ENCODE results near the gene SNED1.

DNA sequence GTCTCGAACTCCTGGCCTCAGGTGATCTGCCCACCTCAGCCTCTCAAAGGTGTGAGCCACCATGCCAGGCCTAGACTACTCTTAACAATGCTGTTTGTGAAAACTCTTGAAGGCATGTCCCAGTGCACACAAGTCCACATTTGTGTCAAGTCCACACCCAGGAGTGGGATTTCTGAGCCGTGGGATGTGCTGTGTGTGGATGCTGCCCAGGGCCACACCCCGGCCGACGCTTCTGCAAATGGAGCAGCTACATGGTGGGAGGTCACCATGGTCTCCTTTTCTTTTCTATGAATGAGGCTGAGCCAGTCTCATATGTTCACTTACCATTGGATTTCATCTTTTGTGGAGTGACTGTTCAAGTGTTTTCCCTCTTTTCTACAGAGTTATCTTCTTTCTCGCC is 15.8 kb downstream of the SNED1 start:
- TF ChIP-seq, protein P1, sequence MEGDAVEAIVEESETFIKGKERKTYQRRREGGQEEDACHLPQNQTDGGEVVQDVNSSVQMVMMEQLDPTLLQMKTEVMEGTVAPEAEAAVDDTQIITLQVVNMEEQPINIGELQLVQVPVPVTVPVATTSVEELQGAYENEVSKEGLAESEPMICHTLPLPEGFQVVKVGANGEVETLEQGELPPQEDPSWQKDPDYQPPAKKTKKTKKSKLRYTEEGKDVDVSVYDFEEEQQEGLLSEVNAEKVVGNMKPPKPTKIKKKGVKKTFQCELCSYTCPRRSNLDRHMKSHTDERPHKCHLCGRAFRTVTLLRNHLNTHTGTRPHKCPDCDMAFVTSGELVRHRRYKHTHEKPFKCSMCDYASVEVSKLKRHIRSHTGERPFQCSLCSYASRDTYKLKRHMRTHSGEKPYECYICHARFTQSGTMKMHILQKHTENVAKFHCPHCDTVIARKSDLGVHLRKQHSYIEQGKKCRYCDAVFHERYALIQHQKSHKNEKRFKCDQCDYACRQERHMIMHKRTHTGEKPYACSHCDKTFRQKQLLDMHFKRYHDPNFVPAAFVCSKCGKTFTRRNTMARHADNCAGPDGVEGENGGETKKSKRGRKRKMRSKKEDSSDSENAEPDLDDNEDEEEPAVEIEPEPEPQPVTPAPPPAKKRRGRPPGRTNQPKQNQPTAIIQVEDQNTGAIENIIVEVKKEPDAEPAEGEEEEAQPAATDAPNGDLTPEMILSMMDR (IDR thresholded peaks at IDR 0.05; ENCODE audit: poor library complexity, severe bottlenecking): no peak
- TF ChIP-seq, protein P2, sequence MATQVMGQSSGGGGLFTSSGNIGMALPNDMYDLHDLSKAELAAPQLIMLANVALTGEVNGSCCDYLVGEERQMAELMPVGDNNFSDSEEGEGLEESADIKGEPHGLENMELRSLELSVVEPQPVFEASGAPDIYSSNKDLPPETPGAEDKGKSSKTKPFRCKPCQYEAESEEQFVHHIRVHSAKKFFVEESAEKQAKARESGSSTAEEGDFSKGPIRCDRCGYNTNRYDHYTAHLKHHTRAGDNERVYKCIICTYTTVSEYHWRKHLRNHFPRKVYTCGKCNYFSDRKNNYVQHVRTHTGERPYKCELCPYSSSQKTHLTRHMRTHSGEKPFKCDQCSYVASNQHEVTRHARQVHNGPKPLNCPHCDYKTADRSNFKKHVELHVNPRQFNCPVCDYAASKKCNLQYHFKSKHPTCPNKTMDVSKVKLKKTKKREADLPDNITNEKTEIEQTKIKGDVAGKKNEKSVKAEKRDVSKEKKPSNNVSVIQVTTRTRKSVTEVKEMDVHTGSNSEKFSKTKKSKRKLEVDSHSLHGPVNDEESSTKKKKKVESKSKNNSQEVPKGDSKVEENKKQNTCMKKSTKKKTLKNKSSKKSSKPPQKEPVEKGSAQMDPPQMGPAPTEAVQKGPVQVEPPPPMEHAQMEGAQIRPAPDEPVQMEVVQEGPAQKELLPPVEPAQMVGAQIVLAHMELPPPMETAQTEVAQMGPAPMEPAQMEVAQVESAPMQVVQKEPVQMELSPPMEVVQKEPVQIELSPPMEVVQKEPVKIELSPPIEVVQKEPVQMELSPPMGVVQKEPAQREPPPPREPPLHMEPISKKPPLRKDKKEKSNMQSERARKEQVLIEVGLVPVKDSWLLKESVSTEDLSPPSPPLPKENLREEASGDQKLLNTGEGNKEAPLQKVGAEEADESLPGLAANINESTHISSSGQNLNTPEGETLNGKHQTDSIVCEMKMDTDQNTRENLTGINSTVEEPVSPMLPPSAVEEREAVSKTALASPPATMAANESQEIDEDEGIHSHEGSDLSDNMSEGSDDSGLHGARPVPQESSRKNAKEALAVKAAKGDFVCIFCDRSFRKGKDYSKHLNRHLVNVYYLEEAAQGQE (IDR thresholded peaks at IDR 0.05; ENCODE audit: borderline replicate concordance): no peak
- TF ChIP-seq SMC3 (conservative IDR thresholded peaks at IDR 0.05; ENCODE audit: poor library complexity) (no peak), POLR2AphosphoS5 (IDR thresholded peaks at IDR 0.05) (no peak), EZH2 (IDR thresholded peaks at IDR 0.05; ENCODE audit: borderline replicate concordance, insufficient read depth, low read length, poor library complexity, severe bottlenecking) (no peak), MXI1 (conservative IDR thresholded peaks at IDR 0.05; ENCODE audit: poor library complexity, severe bottlenecking) (no peak), RAD21 (conservative IDR thresholded peaks at IDR 0.05) (no peak)

All from neural cell (in vitro differentiated cells).